Omental fat pad (tissue), 4 donors: ENCODE data around the gene WDR48. TPM values are rescaled to one million over a fixed set of nuclear protein-coding genes. Genes with fewer than 3 reads are reported as not detected.

Source experiments
- ATAC-seq: fragments of 150-250 bp; one replicate; pipeline ENCODE4 v1.9.1; 2016; ENCODE audit warnings: mild to moderate bottlenecking, moderate library complexity; ENCODE audit not compliant: low FRiP score
- DNase-seq: peaks from one replicate; pipeline ENCODE4 v3.0.0-alpha.2; 2019; ENCODE audit warnings: low spot score
- CTCF ChIP-seq, 3 donors: fragments of 450-650 bp; IDR thresholded peaks; one replicate each; pipeline ENCODE4 v1.5.1; 2016 to 2017; ENCODE audit warnings: antibody characterized with exemption in 3 of 3, mild to moderate bottlenecking in 3 of 3, moderate library complexity in 2 of 3
- total RNA-seq, 4 donors: library from RNA; depleted of rRNA; stranded (reverse); fragments of >200 nt; gene quantifications; one replicate each; pipeline ENCODE4 v1.1.0, GENCODE V29; 2016

Gene WDR48
- total RNA-seq, 4 donors from 2014 or later: 16.7 to 37.2 (median 22.7) TPM

- ATAC-seq: no peak
- no peak for TF ChIP-seq CTCF (IDR thresholded peaks at IDR 0.05)
- DNase-seq: no peak
These were observed 27.7 kb downstream of the WDR48 start for GRCh38 chr3:39079530-39079929.

- no peak for ATAC-seq
- no peak for TF ChIP-seq CTCF (IDR thresholded peaks at IDR 0.05)
- DNase-seq: no peak
These were observed 28.2 kb downstream of the WDR48 start for GRCh38 chr3:39080026-39080425.

GRCh38 chr3:39082666-39083313 lies 31.0 kb downstream of the WDR48 start:
- ATAC-seq: no peak
- TF ChIP-seq CTCF (IDR thresholded peaks at IDR 0.05): no peak
- DNase-seq: no peak

- DNase-seq (no peak), ATAC-seq (no peak)
- no peak for TF ChIP-seq CTCF (IDR thresholded peaks at IDR 0.05)
These were observed 34.3 kb downstream of the WDR48 start for GRCh38 chr3:39086144-39086543.

GRCh38 chr3:39088456-39088855 lies 36.6 kb downstream of the WDR48 start:
- no peak for ATAC-seq
- no peak for DNase-seq
- no peak for TF ChIP-seq CTCF (IDR thresholded peaks at IDR 0.05)

- no peak for ATAC-seq
- no peak for DNase-seq
- no peak for TF ChIP-seq CTCF (IDR thresholded peaks at IDR 0.05)
These were observed 37.1 kb downstream of the WDR48 start for GRCh38 chr3:39088889-39089288.

- TF ChIP-seq CTCF (IDR thresholded peaks at IDR 0.05): no peak
- no peak for ATAC-seq
- DNase-seq: no peak
These were observed 39.1 kb downstream of the WDR48 start for GRCh38 chr3:39090922-39091321.
